GM23338 (cell line): ENCODE measurements around the gene HIVEP2. TPM values are rescaled to one million over a fixed set of nuclear protein-coding genes. Genes with fewer than 3 reads are reported as not detected.

ENCODE experiments used
- ATAC-seq: fragments of 200-7000 bp; cut with Tn5 transposase; 3 replicates; pipeline ENCODE4 v1.9.1; 2020
- DNase-seq: peaks from one replicate; pipeline ENCODE4 v3.0.0-alpha.2; 2015; ENCODE audit warnings: low spot score
- H2AFZ ChIP-seq: fragments of 200-600 bp; sonication (generic); 2 replicates; pipeline ENCODE4 v1.8.0; 2016; ENCODE audit warnings: antibody characterized with exemption, mild to moderate bottlenecking, moderate library complexity
- H3F3A ChIP-seq: fragments of 200-600 bp; sonication (generic); replicated peaks from 2 replicates; pipeline ENCODE4 v1.8.0; 2017; ENCODE audit warnings: antibody characterized with exemption, mixed run types, low read depth
- H3K27ac ChIP-seq: fragments of 200-600 bp; sonication (generic); 2 replicates; pipeline ENCODE4 v1.6.1; 2016; ENCODE audit warnings: low read depth
- H3K27me3 ChIP-seq: fragments of 200-600 bp; sonication (generic); 2 replicates; pipeline ENCODE4 v1.8.0; 2016; ENCODE audit warnings: mild to moderate bottlenecking, mixed run types, moderate library complexity; ENCODE audit not compliant: insufficient read depth
- H3K36me3 ChIP-seq: fragments of 200-600 bp; sonication (generic); 2 replicates; pipeline ENCODE4 v1.8.0; 2016; ENCODE audit warnings: mild to moderate bottlenecking; ENCODE audit not compliant: insufficient read depth
- H3K4me1 ChIP-seq: fragments of 200-600 bp; sonication (generic); 2 replicates; pipeline ENCODE4 v1.8.0; 2016; ENCODE audit warnings: mild to moderate bottlenecking, moderate library complexity; ENCODE audit not compliant: insufficient read depth
- H3K4me2 ChIP-seq: fragments of 200-600 bp; sonication (generic); 2 replicates; pipeline ENCODE4 v1.7.1; 2017; ENCODE audit warnings: mixed run types
- H3K4me3 ChIP-seq: fragments of 200-600 bp; sonication (generic); 2 replicates; pipeline ENCODE4 v1.6.1; 2016; ENCODE audit warnings: mixed run types
- H3K79me2 ChIP-seq: fragments of 200-600 bp; sonication (generic); replicated peaks from 2 replicates; pipeline ENCODE4 v1.8.0; 2017; ENCODE audit warnings: mild to moderate bottlenecking; ENCODE audit not compliant: insufficient read depth
- H3K9me2 ChIP-seq: fragments of 200-600 bp; sonication (generic); 2 replicates; pipeline ENCODE4 v1.8.0; 2017; ENCODE audit not compliant: insufficient read depth
- H4K20me1 ChIP-seq: fragments of 200-600 bp; sonication (generic); replicated peaks from 2 replicates; pipeline ENCODE4 v1.8.0; 2017; ENCODE audit warnings: mild to moderate bottlenecking; ENCODE audit not compliant: insufficient read depth
- H3K27ac Mint-ChIP-seq: 2 replicates; pipeline ENCODE4 v1.8.0; 2020; ENCODE audit warnings: inconsistent platforms, mild to moderate bottlenecking, moderate library complexity, mixed read lengths
- H3K27me3 Mint-ChIP-seq: 3 replicates; pipeline ENCODE4 v1.8.0; 2022; ENCODE audit warnings: low read depth, mild to moderate bottlenecking, moderate library complexity, mixed read lengths, inconsistent platforms; ENCODE audit not compliant: insufficient read depth, poor library complexity
- H3K36me3 Mint-ChIP-seq: 3 replicates; pipeline ENCODE4 v1.8.0; 2021; ENCODE audit warnings: low read depth, mild to moderate bottlenecking, inconsistent platforms, moderate library complexity, mixed read lengths
- H3K4me1 Mint-ChIP-seq: 3 replicates; pipeline ENCODE4 v1.8.0; 2020; ENCODE audit warnings: mild to moderate bottlenecking, inconsistent platforms, mixed read lengths
- H3K4me3 Mint-ChIP-seq: 3 replicates; pipeline ENCODE4 v1.8.0; 2021; ENCODE audit warnings: moderate library complexity, mild to moderate bottlenecking, inconsistent platforms, mixed read lengths
- H3K9me3 Mint-ChIP-seq: 3 replicates; pipeline ENCODE4 v1.8.0; 2020; ENCODE audit warnings: moderate library complexity, mild to moderate bottlenecking, inconsistent platforms, mixed read lengths
- CREB1 ChIP-seq: fragments of 250-450 bp; sonication (Bioruptor Pico); IDR thresholded peaks from 2 replicates; pipeline ENCODE4 v1.5.0; 2020; ENCODE audit warnings: low read depth, mild to moderate bottlenecking, moderate library complexity
- CTCF ChIP-seq, 2 experiments: fragments of 200-600 bp in 1 of 2; sonication (generic) in 1 of 2; conservative IDR thresholded peaks; 2 replicates each; pipeline versions ENCODE4 v1.5.1 to v1.6.1; 2016 to 2017; ENCODE audit warnings: antibody characterized with exemption in 2 of 2, low read depth in 2 of 2, mild to moderate bottlenecking in 2 of 2, moderate library complexity in 1 of 2
- ETS1 ChIP-seq: IDR thresholded peaks from 2 replicates; pipeline ENCODE4 v1.6.1; 2016; ENCODE audit warnings: antibody characterized with exemption
- EZH2 ChIP-seq: fragments of 200-600 bp; sonication (generic); IDR thresholded peaks from one replicate; pipeline ENCODE4 v1.8.0; 2017; ENCODE audit warnings: antibody characterized with exemption, mild to moderate bottlenecking, low read depth; ENCODE audit not compliant: unreplicated experiment
- EZH2phosphoT487 ChIP-seq: fragments of 200-600 bp; sonication (generic); IDR thresholded peaks from one replicate; pipeline ENCODE4 v1.8.1; 2018; ENCODE audit warnings: antibody characterized with exemption; ENCODE audit not compliant: unreplicated experiment
- JUNB ChIP-seq: IDR thresholded peaks from one replicate; pipeline ENCODE4 v1.6.1; 2016; ENCODE audit warnings: antibody characterized with exemption; ENCODE audit not compliant: unreplicated experiment
- NANOG ChIP-seq: IDR thresholded peaks from 2 replicates; pipeline ENCODE4 v1.6.1; 2016; ENCODE audit warnings: antibody characterized with exemption, borderline replicate concordance
- POLR2AphosphoS5 ChIP-seq: IDR thresholded peaks from 2 replicates; pipeline ENCODE4 v1.6.1; 2016; ENCODE audit warnings: antibody characterized with exemption, low read depth
- REST ChIP-seq: IDR thresholded peaks from one replicate; pipeline ENCODE4 v1.6.1; 2018; ENCODE audit warnings: antibody characterized with exemption; ENCODE audit not compliant: unreplicated experiment
- STAT1 ChIP-seq: IDR thresholded peaks from one replicate; pipeline ENCODE4 v1.6.1; 2016; ENCODE audit warnings: antibody characterized with exemption; ENCODE audit not compliant: unreplicated experiment
- ZNF114 ChIP-seq: fragments of 250-450 bp; sonication (Bioruptor Pico); IDR thresholded peaks from 2 replicates; pipeline ENCODE4 v1.5.0; 2020; ENCODE audit warnings: mild to moderate bottlenecking, moderate library complexity
- ZNF331 ChIP-seq: fragments of 250-450 bp; sonication (Bioruptor Pico); IDR thresholded peaks from 2 replicates; pipeline ENCODE4 v1.5.0; 2020; ENCODE audit warnings: low read depth, mild to moderate bottlenecking, moderate library complexity
- polyA plus RNA-seq: library from polyadenylated mRNA; unstranded; fragments of >200 nt; fragmentation: Nextera tagmentation; extraction: Ambion mirVana; gene quantifications from 2 replicates; pipeline ENCODE4 v1.2.1, GENCODE V29; 2016
- total RNA-seq: library from RNA; depleted of rRNA; stranded (reverse); fragments of >200 nt; shearing (Covaris generic); gene quantifications from 2 replicates; pipeline ENCODE4 v1.2.3, GENCODE V29; 2014
- TF ChIP-seq, protein P1 (sequence below): fragments of 250-450 bp; sonication (Bioruptor Pico); IDR thresholded peaks from 2 replicates; pipeline ENCODE4 v1.5.0; 2020; ENCODE audit warnings: mild to moderate bottlenecking, moderate library complexity

HIVEP2 gene
- total and polyA plus RNA-seq, 2 experiments from 2014 or later: 1.5 to 7.4 TPM

DNA sequence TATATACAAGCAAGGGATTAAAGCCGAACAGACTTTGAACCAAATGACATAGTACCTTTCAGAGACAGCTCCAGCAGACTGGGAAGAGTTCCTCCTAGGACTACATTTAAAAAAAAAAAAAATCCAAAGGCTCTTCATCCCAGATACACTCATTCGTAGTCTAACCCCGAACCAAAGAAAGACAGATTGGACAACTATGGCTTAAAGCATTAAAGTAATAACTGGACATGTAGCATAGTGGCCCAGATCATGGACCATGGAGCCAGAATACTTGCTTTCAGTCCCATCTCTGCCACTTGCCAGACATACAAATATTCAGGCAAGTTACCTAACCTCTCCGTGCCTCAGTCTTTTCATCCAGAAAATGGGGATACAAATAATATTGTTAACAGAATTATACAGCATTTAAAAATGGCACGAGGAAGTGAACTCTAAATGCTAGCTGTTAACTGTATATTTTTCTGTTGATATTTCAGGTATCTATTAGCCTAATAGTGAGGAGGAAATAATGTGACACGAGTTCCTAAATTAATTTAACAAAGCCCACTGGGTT is 123.7 kb downstream of the HIVEP2 start:
- H3F3A ChIP-seq: no peaks in the 10 kb centered on the region
- H3K27ac ChIP-seq: no peak overlapping the region
- ATAC-seq: no peak
- TF ChIP-seq CTCF (conservative IDR thresholded peaks at IDR 0.05; ENCODE audit: low read depth in 2 of 2) (no peak), ETS1 (no peak), REST (no peak), NANOG (no peak), EZH2phosphoT487 (no peak), POLR2AphosphoS5 (no peak), ZNF331 (CRISPR knock-in tag) (no peak), EZH2 (no peak), CREB1 (CRISPR knock-in tag) (no peak), JUNB (no peak), ZNF114 (CRISPR knock-in tag) (no peak), STAT1 (no peak)
- TF ChIP-seq, protein P1, sequence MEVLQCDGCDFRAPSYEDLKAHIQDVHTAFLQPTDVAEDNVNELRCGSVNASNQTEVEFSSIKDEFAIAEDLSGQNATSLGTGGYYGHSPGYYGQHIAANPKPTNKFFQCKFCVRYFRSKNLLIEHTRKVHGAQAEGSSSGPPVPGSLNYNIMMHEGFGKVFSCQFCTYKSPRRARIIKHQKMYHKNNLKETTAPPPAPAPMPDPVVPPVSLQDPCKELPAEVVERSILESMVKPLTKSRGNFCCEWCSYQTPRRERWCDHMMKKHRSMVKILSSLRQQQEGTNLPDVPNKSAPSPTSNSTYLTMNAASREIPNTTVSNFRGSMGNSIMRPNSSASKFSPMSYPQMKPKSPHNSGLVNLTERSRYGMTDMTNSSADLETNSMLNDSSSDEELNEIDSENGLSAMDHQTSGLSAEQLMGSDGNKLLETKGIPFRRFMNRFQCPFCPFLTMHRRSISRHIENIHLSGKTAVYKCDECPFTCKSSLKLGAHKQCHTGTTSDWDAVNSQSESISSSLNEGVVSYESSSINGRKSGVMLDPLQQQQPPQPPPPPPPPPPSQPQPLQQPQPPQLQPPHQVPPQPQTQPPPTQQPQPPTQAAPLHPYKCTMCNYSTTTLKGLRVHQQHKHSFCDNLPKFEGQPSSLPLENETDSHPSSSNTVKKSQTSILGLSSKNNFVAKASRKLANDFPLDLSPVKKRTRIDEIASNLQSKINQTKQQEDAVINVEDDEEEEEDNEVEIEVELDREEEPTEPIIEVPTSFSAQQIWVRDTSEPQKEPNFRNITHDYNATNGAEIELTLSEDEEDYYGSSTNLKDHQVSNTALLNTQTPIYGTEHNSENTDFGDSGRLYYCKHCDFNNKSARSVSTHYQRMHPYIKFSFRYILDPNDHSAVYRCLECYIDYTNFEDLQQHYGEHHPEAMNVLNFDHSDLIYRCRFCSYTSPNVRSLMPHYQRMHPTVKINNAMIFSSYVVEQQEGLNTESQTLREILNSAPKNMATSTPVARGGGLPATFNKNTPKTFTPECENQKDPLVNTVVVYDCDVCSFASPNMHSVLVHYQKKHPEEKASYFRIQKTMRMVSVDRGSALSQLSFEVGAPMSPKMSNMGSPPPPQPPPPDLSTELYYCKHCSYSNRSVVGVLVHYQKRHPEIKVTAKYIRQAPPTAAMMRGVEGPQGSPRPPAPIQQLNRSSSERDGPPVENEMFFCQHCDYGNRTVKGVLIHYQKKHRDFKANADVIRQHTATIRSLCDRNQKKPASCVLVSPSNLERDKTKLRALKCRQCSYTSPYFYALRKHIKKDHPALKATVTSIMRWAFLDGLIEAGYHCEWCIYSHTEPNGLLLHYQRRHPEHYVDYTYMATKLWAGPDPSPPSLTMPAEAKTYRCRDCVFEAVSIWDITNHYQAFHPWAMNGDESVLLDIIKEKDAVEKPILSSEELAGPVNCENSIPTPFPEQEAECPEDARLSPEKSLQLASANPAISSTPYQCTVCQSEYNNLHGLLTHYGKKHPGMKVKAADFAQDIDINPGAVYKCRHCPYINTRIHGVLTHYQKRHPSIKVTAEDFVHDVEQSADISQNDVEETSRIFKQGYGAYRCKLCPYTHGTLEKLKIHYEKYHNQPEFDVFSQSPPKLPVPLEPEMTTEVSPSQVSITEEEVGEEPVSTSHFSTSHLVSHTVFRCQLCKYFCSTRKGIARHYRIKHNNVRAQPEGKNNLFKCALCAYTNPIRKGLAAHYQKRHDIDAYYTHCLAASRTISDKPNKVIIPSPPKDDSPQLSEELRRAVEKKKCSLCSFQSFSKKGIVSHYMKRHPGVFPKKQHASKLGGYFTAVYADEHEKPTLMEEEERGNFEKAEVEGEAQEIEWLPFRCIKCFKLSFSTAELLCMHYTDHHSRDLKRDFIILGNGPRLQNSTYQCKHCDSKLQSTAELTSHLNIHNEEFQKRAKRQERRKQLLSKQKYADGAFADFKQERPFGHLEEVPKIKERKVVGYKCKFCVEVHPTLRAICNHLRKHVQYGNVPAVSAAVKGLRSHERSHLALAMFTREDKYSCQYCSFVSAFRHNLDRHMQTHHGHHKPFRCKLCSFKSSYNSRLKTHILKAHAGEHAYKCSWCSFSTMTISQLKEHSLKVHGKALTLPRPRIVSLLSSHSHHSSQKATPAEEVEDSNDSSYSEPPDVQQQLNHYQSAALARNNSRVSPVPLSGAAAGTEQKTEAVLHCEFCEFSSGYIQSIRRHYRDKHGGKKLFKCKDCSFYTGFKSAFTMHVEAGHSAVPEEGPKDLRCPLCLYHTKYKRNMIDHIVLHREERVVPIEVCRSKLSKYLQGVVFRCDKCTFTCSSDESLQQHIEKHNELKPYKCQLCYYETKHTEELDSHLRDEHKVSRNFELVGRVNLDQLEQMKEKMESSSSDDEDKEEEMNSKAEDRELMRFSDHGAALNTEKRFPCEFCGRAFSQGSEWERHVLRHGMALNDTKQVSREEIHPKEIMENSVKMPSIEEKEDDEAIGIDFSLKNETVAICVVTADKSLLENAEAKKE (CRISPR knock-in tag): no peak
- peaks cover 2% of the 10 kb centered on the region; the same call in 1 of the 2 replicates for H4K20me1 ChIP-seq
- H3K79me2 ChIP-seq: no peaks in the 10 kb centered on the region; the same call in 1 of the 2 replicates
- no peaks in the 10 kb centered on the region for H3K36me3 Mint-ChIP-seq
- no peak overlapping the region for H2AFZ ChIP-seq
- H3K9me2 ChIP-seq: no peaks in the 10 kb centered on the region
- H3K27ac Mint-ChIP-seq: no peak overlapping the region
- no peaks in the 10 kb centered on the region for H3K27me3 ChIP-seq
- no peaks in the 10 kb centered on the region for H3K36me3 ChIP-seq
- no peak overlapping the region for H3K4me2 ChIP-seq
- peaks cover 23% of the 10 kb centered on the region for H3K4me1 Mint-ChIP-seq
- no peak overlapping the region for H3K4me3 Mint-ChIP-seq
- no peaks in the 10 kb centered on the region for H3K9me3 Mint-ChIP-seq
- no peak for DNase-seq
- H3K4me3 ChIP-seq: no peak overlapping the region
- H3K4me1 ChIP-seq: peaks cover 5% of the 10 kb centered on the region
- peaks cover 5% of the 10 kb centered on the region for H3K27me3 Mint-ChIP-seq
